ENCODE data around the gene KCNMB4.

GRCh38 chr12:70467476-70467875, 101.4 kb downstream of the KCNMB4 start:
- TF ChIP-seq EP300 (IDR thresholded peaks at IDR 0.05) (no peak), ZNF302 (CRISPR knock-in tag; IDR thresholded peaks at IDR 0.05) (no peak), RAD21 (conservative IDR thresholded peaks at IDR 0.05 in 1 of 2, IDR thresholded peaks at IDR 0.05 in 1 of 2) (no peak), REST (IDR thresholded peaks at IDR 0.05) (no peak), CEBPB (IDR thresholded peaks at IDR 0.05) (no peak), RCOR1 (IDR thresholded peaks at IDR 0.05; ENCODE audit: low read depth, low read length) (no peak), ELK1 (IDR thresholded peaks at IDR 0.05; ENCODE audit: low read depth, low read length) (no peak), CTCF (IDR thresholded peaks at IDR 0.05) (no peak)
